ENCODE data around the gene IL34.
"Not testable (repeated sequence)": the region's sequence is repeated elsewhere in the genome, so short reads cannot be mapped to it uniquely, and the experiment has no call there.

DNA sequence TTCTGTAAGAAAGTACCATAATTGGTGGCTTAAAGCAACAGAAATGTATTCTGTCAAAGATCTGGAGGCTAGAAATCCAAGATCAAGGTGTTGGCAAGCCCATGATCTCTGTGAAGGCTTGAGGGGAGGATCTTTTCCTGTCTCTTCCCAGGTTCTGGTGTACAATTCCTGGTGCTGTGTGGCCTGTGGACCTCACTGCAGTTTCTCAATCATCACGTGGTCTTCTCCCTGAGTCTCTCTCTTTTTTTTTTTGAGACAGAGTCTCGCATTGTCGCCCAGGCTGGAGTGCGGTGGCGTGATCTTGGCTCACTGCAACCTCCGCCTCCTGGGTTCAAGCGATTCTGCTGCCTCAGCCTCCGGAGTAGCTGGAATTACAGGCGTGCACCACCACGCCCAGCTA is 12.7 kb upstream of the IL34 start:
- TF ChIP-seq, protein P1, sequence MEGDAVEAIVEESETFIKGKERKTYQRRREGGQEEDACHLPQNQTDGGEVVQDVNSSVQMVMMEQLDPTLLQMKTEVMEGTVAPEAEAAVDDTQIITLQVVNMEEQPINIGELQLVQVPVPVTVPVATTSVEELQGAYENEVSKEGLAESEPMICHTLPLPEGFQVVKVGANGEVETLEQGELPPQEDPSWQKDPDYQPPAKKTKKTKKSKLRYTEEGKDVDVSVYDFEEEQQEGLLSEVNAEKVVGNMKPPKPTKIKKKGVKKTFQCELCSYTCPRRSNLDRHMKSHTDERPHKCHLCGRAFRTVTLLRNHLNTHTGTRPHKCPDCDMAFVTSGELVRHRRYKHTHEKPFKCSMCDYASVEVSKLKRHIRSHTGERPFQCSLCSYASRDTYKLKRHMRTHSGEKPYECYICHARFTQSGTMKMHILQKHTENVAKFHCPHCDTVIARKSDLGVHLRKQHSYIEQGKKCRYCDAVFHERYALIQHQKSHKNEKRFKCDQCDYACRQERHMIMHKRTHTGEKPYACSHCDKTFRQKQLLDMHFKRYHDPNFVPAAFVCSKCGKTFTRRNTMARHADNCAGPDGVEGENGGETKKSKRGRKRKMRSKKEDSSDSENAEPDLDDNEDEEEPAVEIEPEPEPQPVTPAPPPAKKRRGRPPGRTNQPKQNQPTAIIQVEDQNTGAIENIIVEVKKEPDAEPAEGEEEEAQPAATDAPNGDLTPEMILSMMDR (IDR thresholded peaks at IDR 0.05) = not testable (repeated sequence)
- TF ChIP-seq POLR2A (IDR thresholded peaks at IDR 0.05) = not testable (repeated sequence)
